Measurements from ENCODE around the gene THPO.

Gene THPO

DNA sequence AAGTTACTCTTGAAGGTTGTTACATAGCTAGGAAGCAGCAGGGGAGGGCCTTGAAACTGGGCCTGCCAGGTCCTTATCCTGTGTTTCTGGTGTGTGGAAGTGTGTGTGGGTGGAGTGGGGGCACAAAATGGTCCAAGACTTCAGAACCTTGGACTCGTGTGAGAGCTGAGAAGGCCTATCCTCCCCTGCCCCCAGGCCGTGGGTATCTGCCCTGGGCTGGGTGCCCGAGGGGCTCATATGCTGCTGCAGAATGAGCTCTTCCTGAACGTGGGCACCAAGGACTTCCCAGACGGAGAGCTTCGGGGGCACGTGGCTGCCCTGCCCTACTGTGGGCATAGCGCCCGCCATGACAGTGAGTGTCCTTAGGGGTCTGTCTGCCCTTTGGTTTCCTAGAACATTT lies 6.3 kb upstream of the THPO start:
- DNase-seq = no peak

DNA sequence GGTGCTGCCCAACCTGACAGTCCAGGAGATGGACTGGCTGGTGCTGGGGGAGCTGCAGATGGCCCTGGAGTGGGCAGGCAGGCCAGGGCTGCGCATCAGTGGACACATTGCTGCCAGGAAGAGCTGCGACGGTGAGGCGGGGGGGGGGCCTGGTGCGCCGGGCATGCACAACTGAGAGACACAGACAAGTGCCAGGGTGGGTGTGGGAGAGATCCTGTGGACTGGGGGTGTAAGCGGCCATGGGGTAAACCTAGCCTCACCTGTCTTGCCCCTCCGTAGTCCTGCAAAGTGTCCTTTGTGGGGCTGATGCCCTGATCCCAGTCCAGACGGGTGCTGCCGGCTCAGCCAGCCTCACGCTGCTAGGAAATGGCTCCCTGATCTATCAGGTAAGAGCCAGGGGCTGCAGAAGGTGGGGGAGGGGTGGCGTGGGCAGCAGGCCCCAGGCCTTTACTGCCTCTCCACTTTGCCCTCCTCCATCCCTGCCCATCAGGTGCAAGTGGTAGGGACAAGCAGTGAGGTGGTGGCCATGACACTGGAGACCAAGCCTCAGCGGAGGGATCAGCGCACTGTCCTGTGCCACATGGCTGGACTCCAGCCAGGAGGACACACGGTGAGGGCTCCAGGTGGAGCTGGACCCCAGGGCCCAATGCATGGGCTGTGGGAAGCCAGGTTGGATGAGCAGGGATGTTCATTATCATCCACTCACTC lies 5.2 kb upstream of the THPO start:
- DNase-seq = no peak

DNA sequence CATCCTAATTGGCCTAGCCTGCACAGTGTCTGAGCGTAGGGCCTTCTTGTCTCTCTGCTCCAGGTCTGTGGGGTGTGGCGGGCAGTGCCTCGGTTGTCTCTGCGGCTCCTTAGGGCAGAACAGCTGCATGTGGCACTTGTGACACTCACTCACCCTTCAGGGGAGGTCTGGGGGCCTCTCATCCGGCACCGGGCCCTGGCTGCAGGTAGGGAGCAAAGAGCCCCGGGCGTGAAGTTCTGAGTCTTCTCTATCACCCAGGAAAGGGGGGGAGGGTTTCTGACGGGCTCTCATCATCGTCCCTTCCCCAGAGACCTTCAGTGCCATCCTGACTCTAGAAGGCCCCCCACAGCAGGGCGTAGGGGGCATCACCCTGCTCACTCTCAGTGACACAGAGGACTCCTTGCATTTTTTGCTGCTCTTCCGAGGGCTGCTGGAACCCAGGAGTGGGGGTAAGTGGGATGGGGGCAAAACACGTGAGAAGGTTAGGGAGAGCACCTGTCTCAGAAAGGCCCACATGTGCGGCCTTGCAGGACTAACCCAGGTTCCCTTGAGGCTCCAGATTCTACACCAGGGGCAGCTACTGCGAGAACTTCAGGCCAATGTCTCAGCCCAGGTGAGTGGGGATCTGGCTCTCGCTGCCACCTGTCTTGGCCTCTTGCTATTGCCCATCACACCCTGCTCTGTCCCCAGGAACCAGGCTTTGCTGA lies 4.5 kb upstream of the THPO start:
- DNase-seq = no peak

GRCh38 chr3:184381261-184382224 lies 3.5 kb upstream of the THPO start:
- no peak for DNase-seq

DNA sequence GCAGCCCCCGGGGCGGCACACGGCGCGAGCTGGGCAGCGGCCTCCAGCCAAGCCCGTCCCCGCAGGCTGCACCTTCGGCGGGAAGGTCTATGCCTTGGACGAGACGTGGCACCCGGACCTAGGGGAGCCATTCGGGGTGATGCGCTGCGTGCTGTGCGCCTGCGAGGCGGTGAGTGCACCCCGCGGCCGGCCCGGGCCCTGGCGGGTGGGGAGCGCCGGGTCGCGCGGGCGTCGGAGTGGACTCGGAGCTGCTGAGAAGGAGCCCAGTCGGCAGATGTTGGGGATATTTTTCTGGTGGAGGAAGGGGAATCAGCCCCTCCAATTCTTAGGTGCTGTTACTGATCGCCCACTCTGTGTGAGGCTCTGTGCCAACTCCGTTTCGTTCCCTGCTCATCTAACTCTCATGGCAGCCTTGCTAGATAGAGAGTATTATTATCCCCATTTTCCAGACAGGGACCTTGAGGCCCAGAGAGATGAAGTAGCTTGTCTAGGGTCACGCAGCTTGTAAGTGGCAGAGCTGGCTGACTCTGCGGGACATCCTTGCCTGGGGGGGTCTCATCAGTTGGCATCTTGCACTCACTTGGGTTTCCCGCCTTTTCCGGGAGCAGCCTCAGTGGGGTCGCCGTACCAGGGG lies 2.7 kb upstream of the THPO start:
- DNase-seq = peak; percentile 4

- DNase-seq = peak; percentile 7
These were observed 2.2 kb upstream of the THPO start for GRCh38 chr3:184380185-184380626.

DNA sequence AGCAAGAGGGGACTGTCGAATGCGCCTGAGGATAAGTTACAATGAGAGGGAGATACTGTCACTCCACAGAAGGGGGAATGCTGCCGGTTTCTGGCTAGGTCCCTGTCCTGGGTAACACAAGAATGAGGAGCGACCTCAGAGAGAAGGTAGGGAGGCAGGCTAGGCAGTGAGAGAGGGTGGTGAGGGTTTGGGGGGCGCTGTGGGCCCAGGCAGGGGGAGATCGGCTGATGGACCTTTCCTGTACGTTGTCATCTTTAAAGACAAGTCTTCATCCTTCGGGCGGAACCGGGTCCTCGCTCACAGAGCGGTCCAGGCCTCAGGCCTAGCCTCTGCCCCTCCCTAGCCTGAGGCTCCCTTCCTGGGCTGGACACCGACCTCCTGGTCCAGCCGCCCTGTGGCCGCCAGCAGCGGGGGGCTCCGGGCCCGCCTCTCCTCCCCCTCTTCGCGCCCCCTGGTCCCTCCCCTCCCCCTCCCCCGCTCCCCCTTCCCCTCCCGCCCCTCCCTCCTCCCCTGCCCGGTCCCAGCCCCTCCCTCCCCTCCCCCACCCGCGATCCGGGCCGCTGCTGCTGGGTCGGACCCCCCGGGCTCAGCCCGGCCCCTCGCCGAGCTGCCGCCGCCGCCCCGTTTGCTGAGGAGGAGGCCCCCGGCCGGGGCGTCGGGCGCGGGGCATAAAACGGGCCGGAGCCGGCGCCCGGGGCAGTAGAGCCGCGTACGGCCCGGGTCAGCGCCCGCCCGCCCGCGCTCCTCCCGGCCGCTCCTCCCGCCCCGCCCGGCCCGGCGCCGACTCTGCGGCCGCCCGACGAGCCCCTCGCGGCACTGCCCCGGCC lies 1.6 kb upstream of the THPO start, which contains the start of gene CHRD:
TSS of gene CHRD (plus strand) at position 697 of the 827 bp plus-strand sequence. CDS start 265 bp downstream, outside the sequence.
- DNase-seq = no peak

- no peak for DNase-seq
These were observed 797 bp upstream of the THPO start for GRCh38 chr3:184378651-184379357.

DNA sequence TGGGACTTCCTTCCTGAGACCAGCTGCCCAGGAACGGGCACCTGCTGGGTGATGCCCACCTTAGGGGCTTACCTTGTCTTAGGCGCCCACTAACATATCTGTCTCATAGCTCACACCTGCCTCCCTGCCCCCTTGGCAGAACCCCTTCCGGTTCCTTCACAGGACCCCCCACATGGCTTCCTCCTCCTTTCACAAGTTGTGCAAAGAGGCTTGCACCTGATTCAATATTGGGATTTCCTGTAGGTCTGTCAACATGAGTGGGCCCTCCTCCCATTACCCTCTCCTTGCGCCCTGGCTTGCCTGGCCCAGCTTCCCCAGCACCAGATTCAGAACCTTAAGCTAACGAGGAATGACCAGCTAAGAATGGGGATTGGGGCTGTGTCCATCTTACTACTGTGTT lies 633 bp downstream of the THPO start:
- no peak for DNase-seq

DNA sequence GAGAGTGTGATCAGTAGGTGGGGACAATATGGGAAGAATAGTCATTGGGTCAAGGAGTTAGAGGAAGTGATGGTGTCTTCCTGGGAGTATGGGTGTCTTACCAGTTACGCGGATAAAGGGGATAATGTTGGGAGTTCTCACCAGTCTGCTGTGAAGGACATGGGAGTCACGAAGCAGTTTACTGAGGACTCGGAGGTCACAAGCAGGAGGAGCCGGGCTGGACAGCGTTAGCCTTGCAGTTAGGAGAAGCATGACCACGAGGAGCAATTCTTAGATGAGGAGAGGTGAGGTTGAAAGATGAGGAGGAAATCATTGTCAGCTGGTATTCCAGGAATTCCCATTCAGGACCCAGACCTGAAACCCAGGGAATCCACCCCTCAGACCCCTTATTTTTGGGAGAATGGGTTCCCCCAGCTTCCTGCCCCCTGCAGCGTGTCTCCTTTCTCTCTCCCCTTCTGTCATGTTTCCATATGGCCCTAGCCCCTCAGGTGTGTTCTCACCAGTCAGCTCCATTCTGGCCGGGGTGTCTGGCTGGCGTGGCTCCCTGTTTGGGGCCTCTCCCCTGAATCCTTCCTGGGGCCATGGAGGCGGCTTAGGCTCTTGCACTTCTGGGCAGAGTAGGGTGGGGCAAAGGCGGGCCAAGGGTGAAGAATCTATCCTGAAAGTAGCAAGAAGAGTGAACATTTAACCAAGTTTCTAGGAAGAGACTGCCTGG lies 2.1 kb downstream of the THPO start:
- DNase-seq = no peak

- no peak for DNase-seq
These were observed 4.6 kb downstream of the THPO start for GRCh38 chr3:184373422-184373821.

- DNase-seq = no peak
These were observed 5.1 kb downstream of the THPO start for GRCh38 chr3:184372911-184373310.

- DNase-seq = no peak
These were observed 5.6 kb downstream of the THPO start for GRCh38 chr3:184372296-184372821.

GRCh38 chr3:184371570-184372018 lies 6.4 kb downstream of the THPO start:
- DNase-seq = peak; percentile 84

GRCh38 chr3:184368586-184369183 lies 9.3 kb downstream of the THPO start:
- no peak for DNase-seq

DNA sequence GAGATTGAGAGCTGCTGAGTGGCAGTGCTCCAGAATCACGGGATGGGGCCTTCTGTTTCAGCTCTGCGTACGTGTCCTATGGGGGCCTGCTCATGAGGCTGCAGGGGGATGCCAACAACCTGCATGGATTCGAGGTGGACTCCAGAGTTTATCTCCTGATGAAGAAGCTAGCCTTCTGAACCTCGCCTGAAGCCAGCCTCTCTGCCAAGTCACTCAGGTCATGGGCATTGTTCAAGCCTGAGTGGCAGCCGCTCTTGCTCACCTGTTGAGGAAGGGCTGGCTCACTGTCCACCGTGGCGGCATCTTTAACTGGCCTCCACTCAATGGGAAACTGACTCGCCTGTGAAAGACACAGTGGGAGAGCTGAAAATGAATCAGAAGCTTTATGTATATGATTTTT lies 9.9 kb downstream of the THPO start:
- no peak for DNase-seq

DNA sequence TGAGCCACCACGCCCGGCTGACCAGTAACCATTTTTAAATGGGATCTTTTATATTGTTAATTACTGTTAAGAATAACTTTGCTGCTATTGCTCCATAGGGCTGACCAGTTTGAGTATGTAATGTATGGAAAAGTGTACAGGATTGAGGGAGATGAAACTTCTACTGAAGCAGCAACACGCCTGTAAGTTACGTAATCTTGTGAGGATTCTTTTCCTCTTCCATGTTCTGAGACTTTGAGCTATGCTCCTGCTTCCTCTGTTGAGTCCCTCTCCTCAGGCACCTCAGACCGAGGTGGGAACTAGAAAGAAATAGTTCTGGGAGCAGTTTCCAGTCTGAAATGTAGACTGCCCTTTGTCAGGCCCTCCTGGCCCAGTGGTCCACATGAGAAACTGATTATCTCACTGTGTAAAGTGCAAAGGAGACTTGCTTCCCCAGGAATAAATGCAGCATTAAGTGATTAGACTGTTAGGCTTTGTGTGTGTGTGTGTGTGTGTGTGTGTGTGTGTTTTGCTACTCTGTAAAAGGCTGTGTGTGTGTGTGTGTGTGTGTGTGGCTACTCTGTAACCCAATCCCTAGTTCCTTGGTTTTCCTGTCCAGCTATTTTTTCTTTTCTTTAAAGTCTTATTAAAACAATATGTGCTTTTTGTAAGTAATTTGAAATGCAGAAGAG lies 11.3 kb downstream of the THPO start:
- no peak for DNase-seq

- DNase-seq = peak; percentile 96
These were observed 15.1 kb downstream of the THPO start for GRCh38 chr3:184362668-184363546.

Measured in NCI-H1694 (cell line).